GM12872 (cell line): ENCODE results near the gene LMNA.

Experiments used
- CTCF ChIP-seq: IDR thresholded peaks from 3 replicates; pipeline ENCODE4 v1.5.1; 2011; ENCODE audit warnings: low read depth, mild to moderate bottlenecking, low read length, moderate library complexity; ENCODE audit not compliant: insufficient read depth

The LMNA gene

GRCh38 chr1:156073110-156073687 is 41.3 kb upstream of the LMNA start:
- TF ChIP-seq CTCF = no peak

GRCh38 chr1:156073740-156074139 is 40.8 kb upstream of the LMNA start:
- no peak for TF ChIP-seq CTCF

- no peak for TF ChIP-seq CTCF
These were observed 39.9 kb upstream of the LMNA start for GRCh38 chr1:156074661-156075060.

- TF ChIP-seq CTCF = no peak
These were observed 39.3 kb upstream of the LMNA start for GRCh38 chr1:156075162-156075561.

GRCh38 chr1:156075775-156076204 is 38.7 kb upstream of the LMNA start:
- no peak for TF ChIP-seq CTCF

GRCh38 chr1:156076609-156077429 is 37.7 kb upstream of the LMNA start:
- TF ChIP-seq CTCF = no peak

- TF ChIP-seq CTCF = no peak
These were observed 37.1 kb upstream of the LMNA start for GRCh38 chr1:156077430-156077760.
